Measurements from ENCODE around the gene TTC9B. TPM values are rescaled to one million over a fixed set of nuclear protein-coding genes. Genes with fewer than 3 reads are reported as not detected.

TTC9B gene
- total and polyA plus RNA-seq, 2 of the 4 experiments (the other 2 are of a cell fraction): not detected

DNA sequence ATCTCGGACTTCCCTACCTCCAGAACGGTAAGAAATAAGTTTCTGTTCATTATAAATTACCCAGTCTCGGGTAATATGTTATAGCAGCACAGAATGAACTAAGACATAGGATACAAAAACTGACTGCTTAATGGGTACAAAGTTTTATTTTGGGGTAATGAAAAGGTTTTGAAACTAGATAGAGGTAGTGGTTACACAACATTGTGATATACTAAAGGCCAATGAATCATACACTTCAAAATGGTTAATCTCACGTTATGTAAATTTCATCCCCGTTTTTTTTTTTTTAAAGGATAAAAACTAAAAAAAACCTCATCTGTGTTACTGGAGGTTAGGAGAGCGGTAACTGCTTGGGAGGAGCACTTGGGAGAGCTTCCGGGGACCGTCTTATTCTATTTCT is 43.4 kb upstream of the TTC9B start:
- dilution Hi-C loops (cut with HindIII; ENCODE audit: low sequenced_read_pairs, unreplicated experiment) (no loop called here), in situ Hi-C loops (cut with MboI; ENCODE audit: low sequenced_read_pairs) (no loop called here), intact Hi-C loops (cut with micrococcal nuclease) (no loop called here)
- Histone ChIP-seq H2AFZ (replicated peaks; ENCODE audit: low read length, poor library complexity) (no peak overlapping the region), H4K91ac (ENCODE audit: insufficient read depth, low read depth, low read length) (no peak overlapping the region), H3K9ac (ENCODE audit: low read depth, low read length) (no peak overlapping the region), H3K4ac (ENCODE audit: low read depth, low read length) (no peak overlapping the region), H3K4me1 (ENCODE audit: control insufficient read depth, insufficient read depth, low read length) (peaks cover 2% of the 10 kb centered on the region; the same call in 1 of the 2 replicates), H3K14ac (replicated peaks; ENCODE audit: low read depth, low read length) (no peak overlapping the region), H3K27me3 (ENCODE audit: control insufficient read depth, insufficient read depth, low read length) (no peaks in the 10 kb centered on the region), H3K79me1 (ENCODE audit: low read depth in 1 of 2, low read length in 2 of 2) (peaks cover 21 to 84% of the 10 kb centered on the region in 2 experiments), H2AK9ac (replicated peaks; ENCODE audit: low read depth, low read length, poor library complexity) (no peak overlapping the region), H4K5ac (ENCODE audit: low read depth, low read length) (no peak overlapping the region), H3K23ac (ENCODE audit: low read depth, low read length) (no peak overlapping the region), H2BK15ac (ENCODE audit: low read depth, low read length) (no peak overlapping the region), H3K27ac (ENCODE audit: insufficient read depth, low read length) (no peak overlapping the region), H2BK120ac (ENCODE audit: low read depth, low read length) (no peak overlapping the region), H3K18ac (ENCODE audit: low read depth, low read length) (no peak overlapping the region), H3K36me3 (ENCODE audit: control insufficient read depth, insufficient read depth, low read length) (peaks cover 26% of the 10 kb centered on the region), H3K4me3 (ENCODE audit: insufficient read depth, low read depth, low read length) (no peak overlapping the region), H3K9me1 (ENCODE audit: insufficient read depth, low read length) (peaks cover 10% of the 10 kb centered on the region), H4K20me1 (ENCODE audit: insufficient read depth, low read length) (peaks cover 68% of the 10 kb centered on the region), H2BK5ac (ENCODE audit: low read depth, low read length, poor library complexity, severe bottlenecking) (no peak overlapping the region), H3K4me2 (ENCODE audit: low read depth, low read length) (no peak overlapping the region), H2AK5ac (ENCODE audit: low read depth, low read length) (no peak overlapping the region), H4K8ac (ENCODE audit: low read depth in 2 of 2, low read length in 2 of 2) (no peak overlapping the region), H3K9me3 (ENCODE audit: control insufficient read depth, insufficient read depth, low read length) (no peaks in the 10 kb centered on the region), H2BK20ac (ENCODE audit: low read depth, low read length) (no peak overlapping the region), H3K56ac (ENCODE audit: extremely low read depth, insufficient read depth, low read length) (no peak overlapping the region)
- no TSS peak for BruUV-seq (replicated peaks)
- no peak for TF ChIP-seq BHLHE40 (IDR thresholded peaks at IDR 0.05; ENCODE audit: low read depth, low read length)
- no peak for TF ChIP-seq MAZ (IDR thresholded peaks at IDR 0.05; ENCODE audit: borderline replicate concordance, low read depth, low read length)
- TF ChIP-seq, protein P1, sequence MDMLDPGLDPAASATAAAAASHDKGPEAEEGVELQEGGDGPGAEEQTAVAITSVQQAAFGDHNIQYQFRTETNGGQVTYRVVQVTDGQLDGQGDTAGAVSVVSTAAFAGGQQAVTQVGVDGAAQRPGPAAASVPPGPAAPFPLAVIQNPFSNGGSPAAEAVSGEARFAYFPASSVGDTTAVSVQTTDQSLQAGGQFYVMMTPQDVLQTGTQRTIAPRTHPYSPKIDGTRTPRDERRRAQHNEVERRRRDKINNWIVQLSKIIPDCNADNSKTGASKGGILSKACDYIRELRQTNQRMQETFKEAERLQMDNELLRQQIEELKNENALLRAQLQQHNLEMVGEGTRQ (IDR thresholded peaks at IDR 0.05; ENCODE audit: low read depth, low read length): no peak
- no peak for TF ChIP-seq CEBPB (IDR thresholded peaks at IDR 0.05; ENCODE audit: low read depth, low read length)
- TF ChIP-seq CHD1 (IDR thresholded peaks at IDR 0.05; ENCODE audit: low read depth, low read length): no peak
- no peak for TF ChIP-seq RFX5 (IDR thresholded peaks at IDR 0.05; ENCODE audit: low read depth, low read length)
- TF ChIP-seq, protein P2, sequence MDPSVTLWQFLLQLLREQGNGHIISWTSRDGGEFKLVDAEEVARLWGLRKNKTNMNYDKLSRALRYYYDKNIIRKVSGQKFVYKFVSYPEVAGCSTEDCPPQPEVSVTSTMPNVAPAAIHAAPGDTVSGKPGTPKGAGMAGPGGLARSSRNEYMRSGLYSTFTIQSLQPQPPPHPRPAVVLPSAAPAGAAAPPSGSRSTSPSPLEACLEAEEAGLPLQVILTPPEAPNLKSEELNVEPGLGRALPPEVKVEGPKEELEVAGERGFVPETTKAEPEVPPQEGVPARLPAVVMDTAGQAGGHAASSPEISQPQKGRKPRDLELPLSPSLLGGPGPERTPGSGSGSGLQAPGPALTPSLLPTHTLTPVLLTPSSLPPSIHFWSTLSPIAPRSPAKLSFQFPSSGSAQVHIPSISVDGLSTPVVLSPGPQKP (IDR thresholded peaks at IDR 0.05; ENCODE audit: borderline replicate concordance, low read depth, low read length): no peak
- TF ChIP-seq, protein P3, sequence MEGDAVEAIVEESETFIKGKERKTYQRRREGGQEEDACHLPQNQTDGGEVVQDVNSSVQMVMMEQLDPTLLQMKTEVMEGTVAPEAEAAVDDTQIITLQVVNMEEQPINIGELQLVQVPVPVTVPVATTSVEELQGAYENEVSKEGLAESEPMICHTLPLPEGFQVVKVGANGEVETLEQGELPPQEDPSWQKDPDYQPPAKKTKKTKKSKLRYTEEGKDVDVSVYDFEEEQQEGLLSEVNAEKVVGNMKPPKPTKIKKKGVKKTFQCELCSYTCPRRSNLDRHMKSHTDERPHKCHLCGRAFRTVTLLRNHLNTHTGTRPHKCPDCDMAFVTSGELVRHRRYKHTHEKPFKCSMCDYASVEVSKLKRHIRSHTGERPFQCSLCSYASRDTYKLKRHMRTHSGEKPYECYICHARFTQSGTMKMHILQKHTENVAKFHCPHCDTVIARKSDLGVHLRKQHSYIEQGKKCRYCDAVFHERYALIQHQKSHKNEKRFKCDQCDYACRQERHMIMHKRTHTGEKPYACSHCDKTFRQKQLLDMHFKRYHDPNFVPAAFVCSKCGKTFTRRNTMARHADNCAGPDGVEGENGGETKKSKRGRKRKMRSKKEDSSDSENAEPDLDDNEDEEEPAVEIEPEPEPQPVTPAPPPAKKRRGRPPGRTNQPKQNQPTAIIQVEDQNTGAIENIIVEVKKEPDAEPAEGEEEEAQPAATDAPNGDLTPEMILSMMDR (conservative IDR thresholded peaks at IDR 0.05; ENCODE audit: low read depth, low read length): no peak
- WGBS, 2 experiments (ENCODE audit: extremely low coverage in 2 of 2, insufficient read length in 1 of 2): no CpG with 5 or more reads among the region's 8 CpGs
- DNase-seq: no peak
- ChIA-PET POLR2A (ENCODE audit: unreplicated experiment) (no interaction called here), CTCF (no interaction called here)
- ATAC-seq (ENCODE audit: low read depth): no peak
